Measurements from ENCODE around the gene SLC17A3. TPM values are rescaled to one million over a fixed set of nuclear protein-coding genes. Genes with fewer than 3 reads are reported as not detected.

SLC17A3 gene
- total and polyA plus RNA-seq, 2 donors (not counting 1 experiment from before 2014, with no cell fraction given), result not detected

GRCh38 chr6:25911351-25911750 lies 37.3 kb upstream of the SLC17A3 start:
- WGBS (ENCODE audit: insufficient coverage), result no CpG with 5 or more reads among the region's 4 CpGs
- Mint-ChIP-seq H3K27me3 (peaks cover 12% of the 10 kb centered on the region), H3K4me1 (peaks cover 4% of the 10 kb centered on the region), H3K27ac (no peak overlapping the region), H3K4me3 (no peak overlapping the region), H3K9me3 (ENCODE audit: insufficient read depth) (no peaks in the 10 kb centered on the region)
- no peak overlapping the region for H3K4me2 ChIP-seq (replicated peaks; ENCODE audit: low read depth, low read length, poor library complexity, severe bottlenecking)
- H2AFZ ChIP-seq (ENCODE audit: insufficient read depth, low read depth, low read length, poor library complexity, severe bottlenecking), result no peak overlapping the region
- H4K20me1 ChIP-seq (ENCODE audit: control insufficient read depth, insufficient read depth, low read length, poor library complexity, severe bottlenecking), result no peaks in the 10 kb centered on the region
- POLR2A ChIA-PET, result no interaction called here
- H3K9me3 ChIP-seq (ENCODE audit: control extremely low read depth in 1 of 3, control insufficient read depth in 2 of 3, insufficient read depth in 1 of 3, low read length in 2 of 3), result no peaks in the 10 kb centered on the region
- ATAC-seq (ENCODE audit: low read depth) (no peak), DNase-seq (no peak)
- no peak overlapping the region for H3K9ac ChIP-seq (ENCODE audit: low read length)
- no peaks in the 10 kb centered on the region for H3K27me3 ChIP-seq (replicated peaks in 1 of 4; ENCODE audit: control extremely low read depth in 1 of 4, control insufficient read depth in 3 of 4, insufficient read depth in 4 of 4, low read length in 3 of 4)
- no peaks in the 10 kb centered on the region for H3K36me3 ChIP-seq (replicated peaks in 1 of 2; ENCODE audit: control extremely low read depth in 1 of 2, control insufficient read depth in 1 of 2, extremely low read depth in 1 of 2, insufficient read depth in 2 of 2, low read length in 1 of 2)
- TF ChIP-seq EZH2 (IDR thresholded peaks at IDR 0.05; ENCODE audit: borderline replicate concordance, insufficient read depth, low read depth, low read length, poor library complexity, severe bottlenecking), result no peak
- TF ChIP-seq, protein P1, sequence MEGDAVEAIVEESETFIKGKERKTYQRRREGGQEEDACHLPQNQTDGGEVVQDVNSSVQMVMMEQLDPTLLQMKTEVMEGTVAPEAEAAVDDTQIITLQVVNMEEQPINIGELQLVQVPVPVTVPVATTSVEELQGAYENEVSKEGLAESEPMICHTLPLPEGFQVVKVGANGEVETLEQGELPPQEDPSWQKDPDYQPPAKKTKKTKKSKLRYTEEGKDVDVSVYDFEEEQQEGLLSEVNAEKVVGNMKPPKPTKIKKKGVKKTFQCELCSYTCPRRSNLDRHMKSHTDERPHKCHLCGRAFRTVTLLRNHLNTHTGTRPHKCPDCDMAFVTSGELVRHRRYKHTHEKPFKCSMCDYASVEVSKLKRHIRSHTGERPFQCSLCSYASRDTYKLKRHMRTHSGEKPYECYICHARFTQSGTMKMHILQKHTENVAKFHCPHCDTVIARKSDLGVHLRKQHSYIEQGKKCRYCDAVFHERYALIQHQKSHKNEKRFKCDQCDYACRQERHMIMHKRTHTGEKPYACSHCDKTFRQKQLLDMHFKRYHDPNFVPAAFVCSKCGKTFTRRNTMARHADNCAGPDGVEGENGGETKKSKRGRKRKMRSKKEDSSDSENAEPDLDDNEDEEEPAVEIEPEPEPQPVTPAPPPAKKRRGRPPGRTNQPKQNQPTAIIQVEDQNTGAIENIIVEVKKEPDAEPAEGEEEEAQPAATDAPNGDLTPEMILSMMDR (IDR thresholded peaks at IDR 0.05), result no peak
- H3K4me3 ChIP-seq (ENCODE audit: control extremely low read depth in 1 of 5, extremely low read depth in 1 of 5, insufficient read depth in 1 of 5, low read depth in 2 of 5, low read length in 4 of 5), result no peak overlapping the region
- CTCF ChIA-PET, result no interaction called here
- no peaks in the 10 kb centered on the region for H3K79me2 ChIP-seq (ENCODE audit: control insufficient read depth, insufficient read depth, low read length)
- H3K27ac ChIP-seq (ENCODE audit: low read length in 2 of 2), result no peak overlapping the region
- no peaks in the 10 kb centered on the region for H3K4me1 ChIP-seq (ENCODE audit: control insufficient read depth in 2 of 2, insufficient read depth in 2 of 2, low read length in 2 of 2)
- intact Hi-C loops (cut with micrococcal nuclease), result no loop called here

DNA sequence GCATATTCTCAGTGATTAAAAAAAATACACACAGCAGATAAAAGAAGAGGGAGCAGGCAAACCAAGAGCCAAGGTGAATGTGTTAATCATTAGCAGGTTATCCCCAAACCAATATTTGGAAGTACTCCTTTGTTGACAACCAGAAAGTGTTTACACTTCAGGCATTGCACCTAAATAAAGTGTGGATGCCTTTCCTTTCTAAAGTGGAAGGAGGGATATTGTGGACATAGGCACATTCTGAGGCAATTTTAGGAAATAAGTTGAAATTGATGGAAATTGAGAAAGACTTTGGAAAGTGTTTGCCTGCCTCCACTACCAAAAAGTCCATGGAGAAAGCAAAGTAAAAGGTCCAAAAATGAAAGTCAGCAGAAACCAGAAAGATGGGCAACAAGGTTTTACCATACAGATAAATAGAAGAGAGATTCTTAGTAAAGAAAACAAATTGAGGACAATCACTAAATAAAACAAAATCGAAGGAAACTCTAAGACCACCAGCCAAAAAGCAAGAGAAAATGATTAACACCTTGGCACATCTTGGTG lies 33.5 kb upstream of the SLC17A3 start:
- no peak overlapping the region for H3K27ac Mint-ChIP-seq
- H3K4me1 Mint-ChIP-seq, result peaks cover 8% of the 10 kb centered on the region
- H4K20me1 ChIP-seq (ENCODE audit: control insufficient read depth, insufficient read depth, low read length, poor library complexity, severe bottlenecking), result no peaks in the 10 kb centered on the region
- POLR2A ChIA-PET, result no interaction called here
- H2AFZ ChIP-seq (ENCODE audit: insufficient read depth, low read depth, low read length, poor library complexity, severe bottlenecking), result no peak overlapping the region
- DNase-seq, result no peak
- WGBS (ENCODE audit: insufficient coverage), result no CpG with 5 or more reads among the region's 1 CpG
- H3K27me3 Mint-ChIP-seq, result peaks cover 9% of the 10 kb centered on the region
- no peak overlapping the region for H3K9ac ChIP-seq (ENCODE audit: low read length)
- no peaks in the 10 kb centered on the region for H3K36me3 ChIP-seq (replicated peaks in 1 of 2; ENCODE audit: control extremely low read depth in 1 of 2, control insufficient read depth in 1 of 2, extremely low read depth in 1 of 2, insufficient read depth in 2 of 2, low read length in 1 of 2)
- H3K4me3 ChIP-seq (ENCODE audit: control extremely low read depth in 1 of 5, extremely low read depth in 1 of 5, insufficient read depth in 1 of 5, low read depth in 2 of 5, low read length in 4 of 5), result no peak overlapping the region
- H3K9me3 Mint-ChIP-seq (ENCODE audit: insufficient read depth), result no peaks in the 10 kb centered on the region
- H3K27ac ChIP-seq (ENCODE audit: low read length in 2 of 2), result no peak overlapping the region
- no peak for ATAC-seq (ENCODE audit: low read depth)
- intact Hi-C loops (cut with micrococcal nuclease), result no loop called here
- H3K27me3 ChIP-seq (replicated peaks in 1 of 4; ENCODE audit: control extremely low read depth in 1 of 4, control insufficient read depth in 3 of 4, insufficient read depth in 4 of 4, low read length in 3 of 4), result no peaks in the 10 kb centered on the region
- no peaks in the 10 kb centered on the region for H3K79me2 ChIP-seq (ENCODE audit: control insufficient read depth, insufficient read depth, low read length)
- H3K4me1 ChIP-seq (ENCODE audit: control insufficient read depth in 2 of 2, insufficient read depth in 2 of 2, low read length in 2 of 2), result peaks cover 0 to 3% of the 10 kb centered on the region in 2 donors
- no peak for TF ChIP-seq EZH2 (IDR thresholded peaks at IDR 0.05; ENCODE audit: borderline replicate concordance, insufficient read depth, low read depth, low read length, poor library complexity, severe bottlenecking)
- TF ChIP-seq, protein P1 (IDR thresholded peaks at IDR 0.05), result no peak
- no peaks in the 10 kb centered on the region for H3K9me3 ChIP-seq (ENCODE audit: control extremely low read depth in 1 of 3, control insufficient read depth in 2 of 3, insufficient read depth in 1 of 3, low read length in 2 of 3)
- H3K4me3 Mint-ChIP-seq, result no peak overlapping the region
- CTCF ChIA-PET, result no interaction called here
- H3K4me2 ChIP-seq (replicated peaks; ENCODE audit: low read depth, low read length, poor library complexity, severe bottlenecking), result no peak overlapping the region
